Fibroblast of lung (primary cell): ENCODE results near the gene ADAM10. TPM values are rescaled to one million over a fixed set of nuclear protein-coding genes. Genes with fewer than 3 reads are reported as not detected.

Source experiments
- DNase-seq, 2 donors: peaks; one replicate each; pipeline versions ENCODE4 v3.0.0 to v3.0.0-alpha.2; 2010; ENCODE audit warnings: low read depth in 2 of 2
- H2AFZ ChIP-seq: 2 replicates; pipeline ENCODE4 v1.5.1; 2012; ENCODE audit warnings: low read length, control low read depth, inconsistent platforms
- H3K27ac ChIP-seq: 2 replicates; pipeline ENCODE4 v1.5.1; 2011; ENCODE audit warnings: low read length, control low read depth; ENCODE audit not compliant: insufficient read depth
- H3K27me3 ChIP-seq: 2 replicates; pipeline ENCODE4 v1.5.1; 2011; ENCODE audit warnings: mild to moderate bottlenecking, low read length; ENCODE audit not compliant: control insufficient read depth, insufficient read depth
- H3K36me3 ChIP-seq: 2 replicates; pipeline ENCODE4 v1.5.1; 2011; ENCODE audit warnings: low read length; ENCODE audit not compliant: control insufficient read depth, insufficient read depth
- H3K4me1 ChIP-seq: 2 replicates; pipeline ENCODE4 v1.5.1; 2011; ENCODE audit warnings: low read length; ENCODE audit not compliant: control insufficient read depth, insufficient read depth; ENCODE audit errors: extremely low read depth
- H3K4me2 ChIP-seq: 2 replicates; pipeline ENCODE4 v1.5.1; 2011; ENCODE audit warnings: low read length, control low read depth; ENCODE audit not compliant: insufficient read depth; ENCODE audit errors: extremely low read depth
- H3K4me3 ChIP-seq, 4 experiments: fragments of 200-600 bp in 1 of 4; sonication (generic) in 1 of 4; replicated peaks in 1 of 4; 2 replicates each; pipeline ENCODE4 v1.5.1; 2011 to 2016; ENCODE audit warnings: low read length in 4 of 4, low read depth in 3 of 4, mild to moderate bottlenecking in 3 of 4, control low read depth in 2 of 4, inconsistent platforms in 1 of 4, mixed read lengths in 1 of 4; ENCODE audit not compliant: insufficient read depth in 1 of 4; ENCODE audit errors: control extremely low read depth in 1 of 4
- H3K79me2 ChIP-seq: 2 replicates; pipeline ENCODE4 v1.5.1; 2012; ENCODE audit warnings: mild to moderate bottlenecking, low read length, inconsistent platforms; ENCODE audit not compliant: control insufficient read depth, insufficient read depth
- H3K9ac ChIP-seq: 2 replicates; pipeline ENCODE4 v1.5.1; 2011; ENCODE audit warnings: mild to moderate bottlenecking, low read length, control low read depth; ENCODE audit not compliant: insufficient read depth
- H3K9me3 ChIP-seq: 2 replicates; pipeline ENCODE4 v1.5.1; 2012; ENCODE audit warnings: low read depth, low read length; ENCODE audit not compliant: control insufficient read depth, insufficient read depth
- H4K20me1 ChIP-seq: 2 replicates; pipeline ENCODE4 v1.5.1; 2011; ENCODE audit warnings: low read length; ENCODE audit not compliant: control insufficient read depth, insufficient read depth; ENCODE audit errors: extremely low read depth
- EZH2 ChIP-seq: IDR thresholded peaks from 2 replicates; pipeline ENCODE4 v1.5.1; 2012; ENCODE audit warnings: low read length, control low read depth, mild to moderate bottlenecking; ENCODE audit errors: missing control alignments
- polyA plus RNA-seq, 2 donors: library from polyadenylated mRNA; depleted of rRNA in 1 of 2; stranded (reverse) in 1 of 2; unstranded in 1 of 2; fragments of >200 nt; gene quantifications; 2 replicates each; pipeline ENCODE4 v1.2.1, GENCODE V29; 2011 to 2012; ENCODE audit warnings: missing spikeins in 1 of 2
- total RNA-seq: library from RNA; depleted of rRNA; stranded (reverse); fragments of >200 nt; gene quantifications from 2 replicates; pipeline ENCODE4 v1.2.1, GENCODE V29; 2014
- TF ChIP-seq, protein P1 (sequence below), 2 donors: IDR thresholded peaks in 1 of 2; conservative IDR thresholded peaks in 1 of 2; 1 replicate in 1 of 2; 2 replicates in 1 of 2; pipeline ENCODE4 v1.5.1; 2011 to 2012; ENCODE audit warnings: low read length in 2 of 2, control low read depth in 1 of 2, inconsistent platforms in 1 of 2, low read depth in 1 of 2, mild to moderate bottlenecking in 1 of 2

Gene ADAM10
- total and polyA plus RNA-seq, 2 donors (not counting 1 experiment from before 2014, with no cell fraction given), result 224 to 318 TPM

GRCh38 chr15:58561321-58561720 is 188.2 kb downstream of the ADAM10 start:
- Histone ChIP-seq H3K79me2 (no peaks in the 10 kb centered on the region), H2AFZ (no peak overlapping the region), H3K4me2 (no peak overlapping the region), H4K20me1 (no peaks in the 10 kb centered on the region), H3K27ac (no peak overlapping the region), H3K36me3 (no peaks in the 10 kb centered on the region), H3K4me3 (no peak overlapping the region), H3K9ac (no peak overlapping the region), H3K9me3 (no peaks in the 10 kb centered on the region), H3K4me1 (no peaks in the 10 kb centered on the region), H3K27me3 (no peaks in the 10 kb centered on the region)
- no peak for DNase-seq
- TF ChIP-seq EZH2, result no peak
- TF ChIP-seq, protein P1, sequence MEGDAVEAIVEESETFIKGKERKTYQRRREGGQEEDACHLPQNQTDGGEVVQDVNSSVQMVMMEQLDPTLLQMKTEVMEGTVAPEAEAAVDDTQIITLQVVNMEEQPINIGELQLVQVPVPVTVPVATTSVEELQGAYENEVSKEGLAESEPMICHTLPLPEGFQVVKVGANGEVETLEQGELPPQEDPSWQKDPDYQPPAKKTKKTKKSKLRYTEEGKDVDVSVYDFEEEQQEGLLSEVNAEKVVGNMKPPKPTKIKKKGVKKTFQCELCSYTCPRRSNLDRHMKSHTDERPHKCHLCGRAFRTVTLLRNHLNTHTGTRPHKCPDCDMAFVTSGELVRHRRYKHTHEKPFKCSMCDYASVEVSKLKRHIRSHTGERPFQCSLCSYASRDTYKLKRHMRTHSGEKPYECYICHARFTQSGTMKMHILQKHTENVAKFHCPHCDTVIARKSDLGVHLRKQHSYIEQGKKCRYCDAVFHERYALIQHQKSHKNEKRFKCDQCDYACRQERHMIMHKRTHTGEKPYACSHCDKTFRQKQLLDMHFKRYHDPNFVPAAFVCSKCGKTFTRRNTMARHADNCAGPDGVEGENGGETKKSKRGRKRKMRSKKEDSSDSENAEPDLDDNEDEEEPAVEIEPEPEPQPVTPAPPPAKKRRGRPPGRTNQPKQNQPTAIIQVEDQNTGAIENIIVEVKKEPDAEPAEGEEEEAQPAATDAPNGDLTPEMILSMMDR (conservative IDR thresholded peaks at IDR 0.05 in 1 of 2, IDR thresholded peaks at IDR 0.05 in 1 of 2; ENCODE audit: low read depth in 1 of 2, low read length in 2 of 2), result no peak

DNA sequence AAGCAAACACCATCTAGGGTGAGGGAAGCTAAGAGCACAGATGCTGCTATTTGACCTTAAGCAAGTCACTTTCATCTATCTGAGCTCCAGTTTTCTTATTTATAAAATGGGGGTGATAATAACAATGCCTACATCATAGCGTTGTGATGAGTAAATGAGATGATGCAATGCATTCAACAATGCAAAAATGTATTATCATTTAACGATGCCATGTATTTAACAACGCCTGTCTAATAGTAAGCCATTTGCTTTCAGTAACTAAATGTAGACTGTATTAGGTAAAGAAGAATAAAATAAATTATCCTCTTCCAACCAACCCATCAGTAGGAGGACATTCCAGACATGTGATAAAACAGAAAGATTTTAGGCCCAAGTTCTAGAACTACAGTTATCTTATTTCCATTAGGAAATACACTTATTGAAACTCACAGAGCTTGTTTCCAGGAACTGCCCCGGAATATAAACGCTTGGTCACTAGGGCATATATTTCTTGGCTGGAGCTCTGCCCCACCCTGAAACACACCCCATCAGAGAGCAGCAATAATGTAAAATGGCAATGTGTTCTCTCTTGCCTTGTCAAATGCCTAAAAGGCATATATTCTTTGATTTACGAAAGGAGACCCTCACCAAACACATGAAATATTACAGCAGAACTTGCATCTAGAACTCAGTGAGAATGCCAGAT is 189.5 kb downstream of the ADAM10 start:
- H3K36me3 ChIP-seq, result no peaks in the 10 kb centered on the region
- H3K27ac ChIP-seq, result no peak overlapping the region
- no peak overlapping the region for H3K4me2 ChIP-seq
- H3K4me1 ChIP-seq, result no peaks in the 10 kb centered on the region
- no peaks in the 10 kb centered on the region for H3K27me3 ChIP-seq
- H3K9ac ChIP-seq, result no peak overlapping the region
- peak in 1 of 2 donors; percentile 23 for DNase-seq
- no peaks in the 10 kb centered on the region for H4K20me1 ChIP-seq
- TF ChIP-seq, protein P1 (conservative IDR thresholded peaks at IDR 0.05 in 1 of 2, IDR thresholded peaks at IDR 0.05 in 1 of 2; ENCODE audit: low read depth in 1 of 2, low read length in 2 of 2), result no peak
- no peak for TF ChIP-seq EZH2
- H3K79me2 ChIP-seq, result no peaks in the 10 kb centered on the region
- no peaks in the 10 kb centered on the region for H3K9me3 ChIP-seq
- H2AFZ ChIP-seq, result no peak overlapping the region
- H3K4me3 ChIP-seq, result no peak overlapping the region

DNA sequence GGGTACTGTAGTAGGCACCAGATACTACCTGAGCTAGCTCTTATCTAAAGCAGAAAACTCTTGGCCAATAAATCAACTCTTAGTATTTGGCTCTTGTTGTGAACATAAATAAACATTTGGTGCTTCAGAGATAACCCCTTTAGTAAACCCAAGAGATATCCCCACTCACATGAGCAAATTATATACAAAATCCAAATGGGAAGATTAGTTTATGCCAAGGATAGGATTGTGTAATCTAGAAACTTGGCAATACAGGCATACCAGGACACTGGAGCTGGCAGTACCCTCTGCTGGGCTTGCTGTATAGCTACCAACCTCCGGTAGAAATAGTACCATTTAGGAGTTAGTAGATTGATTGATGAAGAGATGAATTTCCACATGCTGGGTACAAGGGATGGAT is 190.7 kb downstream of the ADAM10 start:
- no peaks in the 10 kb centered on the region for H3K36me3 ChIP-seq
- no peaks in the 10 kb centered on the region for H3K9me3 ChIP-seq
- no peak overlapping the region for H2AFZ ChIP-seq
- H3K4me1 ChIP-seq, result no peaks in the 10 kb centered on the region
- H3K79me2 ChIP-seq, result no peaks in the 10 kb centered on the region
- H3K4me2 ChIP-seq, result no peak overlapping the region
- no peak overlapping the region for H3K9ac ChIP-seq
- no peak overlapping the region for H3K27ac ChIP-seq
- H4K20me1 ChIP-seq, result no peaks in the 10 kb centered on the region
- H3K27me3 ChIP-seq, result no peaks in the 10 kb centered on the region
- peak in 1 of 2 donors; percentile 14 for DNase-seq
- no peak overlapping the region for H3K4me3 ChIP-seq
- TF ChIP-seq EZH2, result no peak
